ENCODE data around the gene TET1. TPM values are rescaled to one million over a fixed set of nuclear protein-coding genes. Genes with fewer than 3 reads are reported as not detected.

TET1 gene
- total RNA-seq, 2 experiments from 2014 or later, result 3.3 to 3.4 TPM

GRCh38 chr10:68565658-68566057, 5.5 kb downstream of the TET1 start:
- intact Hi-C loops (cut with micrococcal nuclease; ENCODE audit: unreplicated experiment), result no loop called here
- H3K79me2 ChIP-seq (ENCODE audit: insufficient read depth, low read depth, low read length), result no peaks in the 10 kb centered on the region
- no peak overlapping the region for H3K27ac ChIP-seq (ENCODE audit: low read depth, low read length, poor library complexity, severe bottlenecking)
- H4K20me1 ChIP-seq (ENCODE audit: insufficient read depth, low read length), result no peaks in the 10 kb centered on the region
- no TSS peak for BruUV-seq (replicated peaks)
- no peak overlapping the region for H2AFZ ChIP-seq (ENCODE audit: low read length)
- no peak overlapping the region for H3K4me2 ChIP-seq (ENCODE audit: low read length)
- H3K9me2 ChIP-seq (ENCODE audit: insufficient read depth, low read length), result no peaks in the 10 kb centered on the region
- no peaks in the 10 kb centered on the region for H3K9me3 ChIP-seq (ENCODE audit: low read length)
- ChIA-PET CTCF (ENCODE audit: unreplicated experiment) (no interaction called here), POLR2A (no interaction called here)
- peaks cover 7% of the 10 kb centered on the region for H3K4me1 ChIP-seq (ENCODE audit: insufficient read depth, low read length, poor library complexity, severe bottlenecking)
- DNase-seq (ENCODE audit: low spot score), result no peak
- H3K4me3 ChIP-seq (ENCODE audit: low read depth, low read length, poor library complexity, severe bottlenecking), result no peak overlapping the region
- H3K36me3 ChIP-seq (ENCODE audit: insufficient read depth, low read length), result no peaks in the 10 kb centered on the region
- TF ChIP-seq CTCF (conservative IDR thresholded peaks at IDR 0.05; ENCODE audit: low read length) (no peak), EZH2phosphoT487 (IDR thresholded peaks at IDR 0.05; ENCODE audit: borderline replicate concordance, low read depth, low read length) (no peak)

- Histone ChIP-seq H4K20me1 (ENCODE audit: insufficient read depth, low read length) (no peaks in the 10 kb centered on the region), H3K4me3 (ENCODE audit: low read depth, low read length, poor library complexity, severe bottlenecking) (no peak overlapping the region), H3K9me3 (ENCODE audit: low read length) (no peaks in the 10 kb centered on the region), H3K9me2 (ENCODE audit: insufficient read depth, low read length) (no peaks in the 10 kb centered on the region), H3K36me3 (ENCODE audit: insufficient read depth, low read length) (no peaks in the 10 kb centered on the region), H2AFZ (ENCODE audit: low read length) (no peak overlapping the region), H3K4me2 (ENCODE audit: low read length) (no peak overlapping the region), H3K4me1 (ENCODE audit: insufficient read depth, low read length, poor library complexity, severe bottlenecking) (peaks cover 7% of the 10 kb centered on the region), H3K27ac (ENCODE audit: low read depth, low read length, poor library complexity, severe bottlenecking) (no peak overlapping the region), H3K79me2 (ENCODE audit: insufficient read depth, low read depth, low read length) (no peaks in the 10 kb centered on the region)
- no TSS peak for BruUV-seq (replicated peaks)
- ChIA-PET CTCF (ENCODE audit: unreplicated experiment) (no interaction called here), POLR2A (interaction anchor here (0.6 kb wide), 1 partner anchor 53 kb away, joined by 4 read pairs; no protein-coding TSS in a partner anchor)
- TF ChIP-seq EZH2phosphoT487 (IDR thresholded peaks at IDR 0.05; ENCODE audit: borderline replicate concordance, low read depth, low read length) (no peak), CTCF (conservative IDR thresholded peaks at IDR 0.05; ENCODE audit: low read length) (no peak)
- intact Hi-C loops (cut with micrococcal nuclease; ENCODE audit: unreplicated experiment), result no loop called here
- no peak for DNase-seq (ENCODE audit: low spot score)
Observed at GRCh38 chr10:68566351-68566750, 6.2 kb downstream of the TET1 start.

GRCh38 chr10:68566955-68567354, 6.8 kb downstream of the TET1 start:
- DNase-seq (ENCODE audit: low spot score), result no peak
- TF ChIP-seq CTCF (conservative IDR thresholded peaks at IDR 0.05; ENCODE audit: low read length) (no peak), EZH2phosphoT487 (IDR thresholded peaks at IDR 0.05; ENCODE audit: borderline replicate concordance, low read depth, low read length) (no peak)
- CTCF ChIA-PET (ENCODE audit: unreplicated experiment), result no interaction called here
- Histone ChIP-seq H3K36me3 (ENCODE audit: insufficient read depth, low read length) (no peaks in the 10 kb centered on the region), H3K27ac (ENCODE audit: low read depth, low read length, poor library complexity, severe bottlenecking) (no peak overlapping the region), H3K79me2 (ENCODE audit: insufficient read depth, low read depth, low read length) (no peaks in the 10 kb centered on the region), H3K4me1 (ENCODE audit: insufficient read depth, low read length, poor library complexity, severe bottlenecking) (peaks cover 7% of the 10 kb centered on the region), H4K20me1 (ENCODE audit: insufficient read depth, low read length) (no peaks in the 10 kb centered on the region), H2AFZ (ENCODE audit: low read length) (no peak overlapping the region), H3K4me3 (ENCODE audit: low read depth, low read length, poor library complexity, severe bottlenecking) (no peak overlapping the region), H3K9me3 (ENCODE audit: low read length) (no peaks in the 10 kb centered on the region), H3K4me2 (ENCODE audit: low read length) (no peak overlapping the region), H3K9me2 (ENCODE audit: insufficient read depth, low read length) (no peaks in the 10 kb centered on the region)
- intact Hi-C loops (cut with micrococcal nuclease; ENCODE audit: unreplicated experiment), result no loop called here
- no TSS peak for BruUV-seq (replicated peaks)
- POLR2A ChIA-PET, result interaction anchor here (0.6 kb wide), 4 partner anchors 47 to 586 kb away, joined by 3 to 4 read pairs (median 4); no protein-coding TSS in a partner anchor
